Measurements from ENCODE around the gene TAGLN3.

TAGLN3 gene

DNA sequence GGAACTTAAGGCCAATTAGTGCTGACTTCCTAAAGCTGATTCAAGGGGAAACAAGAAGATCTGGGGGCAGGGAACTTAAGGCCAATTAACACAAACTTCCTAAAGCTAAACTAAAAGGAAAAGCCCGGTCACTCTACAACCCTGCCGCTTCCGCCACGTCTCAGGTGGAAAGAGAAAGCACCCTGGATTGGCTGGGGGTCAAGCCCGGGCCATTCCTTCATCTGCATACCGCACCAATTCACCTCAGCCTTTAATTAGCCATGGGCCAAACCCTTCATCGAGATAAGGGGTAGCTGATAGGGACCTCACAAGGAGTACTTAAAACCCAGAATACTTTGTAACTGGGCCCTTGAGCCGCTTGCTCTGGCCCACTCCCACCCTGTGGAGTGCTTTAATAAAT lies 50.2 kb downstream of the TAGLN3 start:
- no peak for DNase-seq (ENCODE audit: low spot score)

DNA sequence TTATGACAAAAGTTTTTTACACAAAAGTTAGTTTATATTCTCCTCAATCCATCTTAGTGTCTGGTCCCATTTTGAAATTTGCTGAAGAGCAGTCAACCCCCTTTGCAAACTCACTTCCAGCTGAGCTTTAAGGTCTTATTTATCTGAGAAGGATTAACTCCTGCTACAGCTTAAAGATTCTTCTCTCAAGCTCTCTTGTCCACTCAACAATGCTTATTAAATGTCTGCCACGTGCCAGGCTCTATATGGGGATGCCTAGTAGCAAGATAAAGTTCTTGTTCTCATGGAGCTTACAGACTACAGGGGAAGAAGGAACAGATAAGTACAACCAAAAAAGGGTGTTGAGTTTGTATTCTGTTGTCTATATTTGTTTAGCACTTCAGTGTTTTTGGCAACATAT lies 54.5 kb downstream of the TAGLN3 start:
- DNase-seq (ENCODE audit: low spot score) = no peak

DNA sequence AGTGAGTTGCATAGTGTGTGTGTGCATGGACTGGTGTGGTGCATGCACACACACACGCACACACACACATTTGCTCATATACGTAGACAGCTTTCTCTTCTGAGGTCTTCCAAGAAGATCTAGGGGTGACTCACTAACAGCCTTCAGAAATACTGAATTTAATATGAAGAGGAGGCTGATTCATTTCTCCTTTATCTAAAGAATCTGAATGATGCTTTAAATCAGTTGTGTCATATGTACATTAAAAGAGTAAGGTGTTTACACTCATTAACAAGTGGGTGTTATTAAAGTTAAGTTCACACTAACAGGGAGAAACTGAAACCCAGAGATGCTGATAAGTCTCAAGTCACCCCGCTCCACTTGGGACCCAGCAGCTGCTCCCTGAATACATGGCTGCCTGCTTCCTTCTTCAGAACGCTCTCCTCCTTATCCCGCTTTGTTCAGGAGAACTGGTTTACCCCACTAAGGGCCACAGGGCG lies 57.8 kb downstream of the TAGLN3 start:
- no peak for DNase-seq (ENCODE audit: low spot score)

DNA sequence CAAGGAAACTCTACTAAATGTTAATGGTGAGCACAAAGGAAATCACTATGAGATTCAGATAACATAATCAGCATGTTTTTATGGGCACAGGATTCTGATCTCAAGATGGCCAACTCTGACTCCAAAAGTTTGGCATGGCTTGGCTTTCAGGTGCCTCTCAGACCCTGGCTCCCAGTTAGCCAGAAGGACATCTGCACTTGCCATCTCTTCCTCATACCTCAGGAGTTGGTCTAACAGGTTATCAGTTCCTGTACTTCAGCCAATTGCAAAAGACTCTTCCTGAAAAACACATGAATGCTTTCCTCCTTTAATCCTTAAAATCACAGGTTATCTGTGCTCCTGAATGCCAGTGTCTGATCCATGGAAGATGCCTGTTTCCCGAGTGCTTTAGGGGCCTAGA lies 60.8 kb downstream of the TAGLN3 start:
- DNase-seq (ENCODE audit: low spot score) = no peak

DNA sequence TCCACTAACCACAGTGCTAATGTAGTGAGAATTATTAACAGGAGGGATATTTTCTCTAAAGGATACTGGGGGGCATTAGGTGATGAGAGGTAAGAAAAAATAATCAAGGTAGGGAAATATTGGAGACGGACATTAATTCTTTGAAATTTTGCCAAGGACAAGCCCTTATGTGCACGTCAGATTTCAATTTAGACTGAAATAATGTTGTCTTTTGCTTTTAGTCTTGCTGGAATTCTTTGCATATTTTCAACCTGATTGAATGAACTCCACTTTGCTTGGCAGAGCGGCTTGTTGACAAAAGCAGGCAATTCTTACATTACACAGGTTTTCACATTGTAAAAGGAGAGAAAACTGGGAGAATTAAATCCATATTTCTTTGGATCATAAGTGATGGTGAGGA lies 62.4 kb downstream of the TAGLN3 start:
- peak; percentile 28 for DNase-seq (ENCODE audit: low spot score)

All from AG08395 (cell line).